MM.1S (cell line): ENCODE data around the gene PIBF1.

ENCODE experiments used
- CTCF ChIP-seq: fragments of 300-600 bp; sonication (generic); IDR thresholded peaks from 2 replicates; pipeline ENCODE4 v1.5.1; 2016; ENCODE audit warnings: antibody characterized with exemption, low read length, mixed read lengths
- EZH2 ChIP-seq: fragments of 300-600 bp; sonication (generic); optimal IDR thresholded peaks from 2 replicates; pipeline ENCODE3; 2017; ENCODE audit warnings: low read depth, mild to moderate bottlenecking, antibody characterized with exemption, low read length, mixed read lengths

GRCh38 chr13:73058736-73059459 is 277.0 kb downstream of the PIBF1 start, which contains the start of gene KLF5:
- TF ChIP-seq CTCF: no peak
- TF ChIP-seq EZH2: no peak
